ENCODE data around the gene CTNND2.
A peak's percentile ranks its signal among the peaks of the same experiment; 100 is the strongest.

Gene CTNND2

GRCh38 chr5:11258001-11258400, 646.2 kb downstream of the CTNND2 start:
- DNase-seq (ENCODE audit: low read depth): no peak

DNA sequence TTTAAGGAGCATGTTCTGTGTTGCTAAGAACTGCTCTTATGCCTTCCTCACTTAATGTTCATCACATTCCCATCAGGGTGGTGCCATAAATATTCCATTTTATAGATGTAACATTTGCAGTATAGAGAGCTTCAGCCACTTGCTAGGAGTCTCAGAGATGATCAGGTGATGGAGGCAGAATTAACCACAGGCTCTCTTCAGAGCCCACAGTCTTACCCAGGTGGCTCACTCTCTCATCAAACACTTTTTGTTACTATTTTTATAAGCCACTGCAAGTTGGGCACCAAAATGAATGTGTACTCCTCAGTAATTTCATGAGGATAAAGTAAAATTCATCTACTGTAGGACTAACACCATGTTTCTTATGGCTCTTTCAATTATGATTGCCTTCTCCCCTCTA, 651.7 kb downstream of the CTNND2 start:
- DNase-seq (ENCODE audit: low read depth): no peak

DNA sequence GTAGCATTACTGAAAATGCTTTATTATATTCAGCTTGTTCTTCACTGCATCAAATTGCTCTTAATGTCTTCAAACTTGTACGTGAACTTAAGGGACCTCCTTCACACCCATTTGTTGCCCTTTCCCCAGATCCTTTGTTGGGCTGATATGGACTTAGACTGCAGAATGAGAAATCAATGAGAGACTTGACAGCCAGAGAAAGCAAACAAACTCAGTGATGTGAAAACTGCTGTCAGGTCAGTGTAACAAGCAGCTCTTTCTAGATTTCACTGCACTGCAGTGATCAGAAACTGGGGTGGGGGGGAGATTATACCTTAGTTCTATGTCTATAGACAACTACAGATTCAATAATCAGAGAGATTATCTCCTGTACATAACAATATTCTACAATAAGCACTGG, 652.2 kb downstream of the CTNND2 start:
- no peak for DNase-seq (ENCODE audit: low read depth)

DNA sequence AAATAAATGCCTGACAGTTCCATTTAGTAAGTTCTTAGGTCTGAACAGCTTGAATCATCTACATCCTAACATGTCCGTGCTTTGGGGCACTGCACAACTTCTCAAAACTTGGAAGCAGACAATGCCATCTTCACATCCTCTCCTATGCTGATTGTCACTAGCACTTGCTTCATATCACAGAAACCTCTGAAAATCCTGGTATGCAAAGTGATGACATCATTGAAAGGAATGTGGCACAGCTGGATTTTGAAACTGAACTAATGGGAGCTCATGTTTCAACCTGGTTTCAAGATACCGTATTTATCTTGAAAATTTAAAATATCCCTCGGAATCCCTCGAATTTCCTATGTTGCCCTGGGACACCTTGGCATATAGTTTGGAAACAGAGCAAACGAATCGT, 653.0 kb downstream of the CTNND2 start:
- DNase-seq (ENCODE audit: low read depth): peak; percentile 73

DNA sequence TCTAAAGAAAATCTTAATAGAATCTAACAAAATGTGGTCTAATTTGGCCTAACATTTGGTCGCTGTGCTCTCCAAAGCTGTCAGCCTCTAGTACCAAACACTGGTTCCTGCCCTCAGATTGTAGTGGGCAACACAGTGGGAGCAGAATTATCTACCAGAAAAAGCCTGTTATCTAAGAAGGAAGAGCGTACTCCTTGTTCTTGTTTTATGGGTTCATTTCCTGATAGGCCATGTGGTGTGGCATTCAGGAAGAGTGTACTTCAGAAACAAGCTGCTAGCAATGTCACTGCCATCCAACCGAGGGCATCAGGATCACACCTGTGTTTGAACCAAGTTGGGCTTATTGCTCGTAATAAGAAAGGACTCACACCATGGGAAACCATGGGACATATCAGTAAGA, 655.3 kb downstream of the CTNND2 start:
- no peak for DNase-seq (ENCODE audit: low read depth)

GRCh38 chr5:11247224-11247623, 657.0 kb downstream of the CTNND2 start:
- DNase-seq (ENCODE audit: low read depth): no peak

GRCh38 chr5:11240293-11241190, 663.7 kb downstream of the CTNND2 start:
- DNase-seq (ENCODE audit: low read depth): no peak

DNA sequence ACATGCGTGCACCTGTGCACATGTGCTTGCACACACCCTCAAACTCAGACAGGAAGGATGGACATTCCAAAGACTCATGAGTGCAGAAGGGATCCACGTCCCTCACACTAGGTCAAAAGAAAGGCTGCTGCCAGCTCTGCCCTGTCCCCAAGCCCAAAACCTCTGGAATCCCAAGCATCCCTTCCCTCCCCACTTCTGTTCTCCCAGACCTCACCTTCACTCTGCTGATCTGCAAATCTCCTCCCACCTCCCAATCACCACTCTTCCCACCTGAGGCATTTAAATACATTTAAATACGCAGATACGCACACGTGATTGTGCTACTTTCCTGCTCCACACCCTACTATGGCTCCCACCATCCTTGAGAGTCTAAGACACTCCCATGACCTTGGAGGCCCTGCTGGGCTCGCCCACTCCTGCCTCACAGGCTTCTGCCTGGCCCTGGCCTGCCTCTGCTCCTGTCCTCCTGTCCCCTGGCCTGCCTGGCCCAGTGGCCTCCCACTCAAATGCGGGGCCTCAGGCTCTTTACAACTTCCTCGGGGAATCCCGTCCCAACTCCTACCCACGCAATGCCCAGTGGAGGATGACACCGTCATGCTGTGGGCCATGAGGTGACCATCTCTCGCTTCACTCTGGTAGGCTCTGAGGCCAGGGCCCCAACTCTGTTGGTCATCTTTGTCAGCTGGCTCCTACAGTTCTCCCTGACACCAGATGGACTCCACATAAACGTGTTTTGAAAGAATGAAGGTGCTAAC, 664.8 kb downstream of the CTNND2 start:
- DNase-seq (ENCODE audit: low read depth): no peak

DNA sequence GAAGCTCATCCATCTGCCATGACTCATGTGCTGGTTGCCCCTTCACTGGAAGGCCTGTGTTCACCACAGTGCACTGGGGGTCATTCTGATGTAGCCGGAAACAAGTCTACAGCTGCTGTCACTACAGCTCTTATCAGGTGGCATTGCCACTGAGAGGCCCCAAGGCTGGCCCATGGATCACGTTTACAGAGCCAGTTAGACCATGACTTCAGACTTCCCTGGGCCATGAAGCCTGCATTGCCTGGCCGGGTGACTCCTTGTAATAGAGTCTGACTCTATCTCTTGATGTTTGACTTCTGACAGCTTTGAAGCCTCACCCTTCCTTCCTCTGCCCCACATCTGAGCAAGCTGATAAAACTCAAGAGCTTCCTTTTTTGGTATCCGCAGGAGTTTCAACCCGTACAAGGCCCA, 669.7 kb downstream of the CTNND2 start:
- DNase-seq (ENCODE audit: low read depth): no peak

GRCh38 chr5:11230890-11231289, 673.4 kb downstream of the CTNND2 start:
- DNase-seq (ENCODE audit: low read depth): no peak

DNA sequence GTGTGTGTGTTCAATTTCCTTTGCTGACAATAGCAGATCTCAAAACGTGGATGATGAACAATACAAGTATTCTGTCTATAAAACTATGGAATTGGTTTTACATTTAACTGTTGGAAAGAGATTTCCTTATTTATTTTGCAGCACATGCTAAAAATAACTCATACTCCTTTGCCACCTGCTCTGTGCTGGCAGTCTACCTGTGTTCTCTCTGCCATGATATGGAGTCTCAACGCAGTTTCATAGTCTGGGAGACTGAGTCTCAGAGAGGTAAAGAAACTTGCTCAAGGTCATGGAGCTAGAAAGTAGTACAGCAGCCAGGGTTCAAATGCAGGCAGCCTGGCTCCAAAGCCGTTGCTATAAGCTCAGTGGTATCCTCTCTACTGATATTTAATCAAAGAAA, 677.2 kb downstream of the CTNND2 start:
- DNase-seq (ENCODE audit: low read depth): no peak

GRCh38 chr5:11224436-11225187, 679.6 kb downstream of the CTNND2 start:
- DNase-seq (ENCODE audit: low read depth): no peak

DNA sequence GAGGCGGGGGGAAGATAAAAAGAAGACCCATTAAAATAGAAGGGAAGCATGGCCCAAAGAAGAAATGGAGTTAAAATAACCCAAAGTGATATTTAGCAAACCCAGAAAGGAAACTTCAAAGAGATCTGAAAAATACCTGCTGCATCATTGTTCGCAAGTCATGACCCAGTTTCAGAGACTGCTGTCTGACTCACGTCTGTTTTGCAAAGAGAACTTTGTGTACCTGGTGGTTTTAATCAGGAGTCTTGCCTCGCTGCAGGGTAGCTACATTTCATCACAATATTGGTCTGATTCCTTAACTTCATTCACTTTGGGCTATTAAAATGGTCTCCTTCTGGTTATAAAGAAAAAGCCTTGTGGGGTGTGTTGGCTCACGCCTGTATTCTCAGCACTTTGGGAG, 682.1 kb downstream of the CTNND2 start:
- DNase-seq (ENCODE audit: low read depth): no peak

DNA sequence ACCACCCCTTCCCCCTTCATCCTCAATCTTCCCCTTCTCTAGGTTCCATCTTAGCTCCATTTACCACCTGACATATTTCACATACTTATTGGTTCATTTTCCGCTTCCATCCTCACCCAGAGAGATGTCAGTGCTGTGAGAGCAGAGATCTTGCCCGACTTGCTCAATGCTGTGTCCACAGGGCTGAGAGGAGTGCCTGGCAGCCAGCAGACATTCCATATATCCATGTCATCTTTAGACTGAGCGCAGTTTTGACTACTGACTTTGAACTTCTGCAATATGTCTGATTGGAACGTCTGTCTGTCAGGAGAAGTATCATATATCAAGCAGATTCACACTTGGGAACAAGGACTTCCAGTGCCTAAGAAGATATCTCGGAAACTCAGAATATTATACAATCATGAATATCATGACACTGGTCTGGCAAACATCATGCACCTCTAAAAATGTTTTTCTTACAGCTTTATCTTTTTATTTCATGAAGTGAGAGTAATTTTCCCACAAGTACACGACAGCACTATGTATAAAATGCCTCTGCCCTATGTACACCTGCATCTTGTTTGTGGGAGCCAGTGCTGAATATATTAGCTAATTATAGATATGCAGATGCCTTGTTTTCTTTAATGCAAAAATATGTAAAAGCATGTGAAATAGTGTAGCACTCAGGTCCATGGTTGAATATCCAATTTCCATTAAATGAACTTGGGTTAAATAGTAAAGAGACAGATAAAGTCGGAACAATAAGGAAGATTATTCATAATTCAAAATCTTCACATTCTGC, 689.2 kb downstream of the CTNND2 start:
- no peak for DNase-seq (ENCODE audit: low read depth)

DNA sequence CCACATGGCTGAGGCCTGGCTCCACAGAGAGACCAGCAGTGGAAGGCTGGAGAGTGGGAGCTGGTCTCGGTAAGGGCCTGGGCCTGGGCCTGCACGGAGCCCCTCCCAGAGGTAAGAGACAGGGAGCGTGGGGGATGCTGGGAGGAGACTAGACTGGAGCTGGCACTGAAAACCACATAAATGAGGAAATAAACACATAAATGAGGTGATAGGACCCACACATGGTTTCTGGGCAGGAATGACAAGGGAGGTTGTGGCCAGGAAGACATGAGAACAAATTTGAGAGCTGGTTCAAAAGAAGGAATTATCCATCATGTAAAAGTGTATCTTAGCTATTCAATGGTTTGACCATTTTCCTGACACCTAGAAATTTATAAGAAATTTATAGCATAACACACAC, 691.5 kb downstream of the CTNND2 start:
- DNase-seq (ENCODE audit: low read depth): no peak

DNA sequence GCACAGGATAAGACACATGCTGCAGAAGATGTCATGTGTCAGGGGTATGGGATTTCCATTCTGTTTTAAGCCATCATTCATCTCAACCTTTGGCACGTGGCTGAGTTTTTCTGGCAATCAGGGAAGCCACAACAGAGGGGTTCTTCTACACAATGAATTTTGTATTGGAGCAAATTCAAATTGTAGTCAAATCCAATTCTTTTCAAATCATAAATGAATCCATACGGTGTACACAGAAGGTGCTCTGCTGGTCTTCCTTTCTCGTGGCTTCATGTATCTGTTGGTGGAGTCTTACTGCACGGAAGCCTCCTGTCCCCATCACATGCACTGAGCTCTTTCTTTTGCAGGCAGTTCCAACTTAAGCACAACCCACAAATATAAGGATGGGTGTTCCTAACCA, 706.5 kb downstream of the CTNND2 start:
- DNase-seq (ENCODE audit: low read depth): no peak

DNA sequence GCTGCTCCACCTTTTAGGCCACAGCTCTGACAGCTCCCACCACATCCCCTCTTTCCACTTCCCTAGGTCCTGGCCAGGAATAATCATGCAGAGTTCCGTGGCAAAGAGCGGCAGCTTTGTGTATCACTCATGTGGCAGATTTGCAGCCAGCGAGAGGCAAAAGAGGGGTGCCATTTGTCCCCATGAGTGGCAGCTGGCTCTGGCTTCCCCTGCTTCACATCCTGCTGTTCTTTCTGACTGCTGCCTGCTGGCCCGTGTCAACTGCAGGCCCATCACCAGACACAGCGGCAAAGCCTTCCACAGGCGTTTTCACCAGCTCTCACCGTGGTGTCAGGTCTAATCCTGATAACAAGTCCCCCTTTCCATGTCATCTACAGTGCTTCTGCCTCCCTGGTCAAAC, 712.6 kb downstream of the CTNND2 start:
- DNase-seq (ENCODE audit: low read depth): no peak

DNA sequence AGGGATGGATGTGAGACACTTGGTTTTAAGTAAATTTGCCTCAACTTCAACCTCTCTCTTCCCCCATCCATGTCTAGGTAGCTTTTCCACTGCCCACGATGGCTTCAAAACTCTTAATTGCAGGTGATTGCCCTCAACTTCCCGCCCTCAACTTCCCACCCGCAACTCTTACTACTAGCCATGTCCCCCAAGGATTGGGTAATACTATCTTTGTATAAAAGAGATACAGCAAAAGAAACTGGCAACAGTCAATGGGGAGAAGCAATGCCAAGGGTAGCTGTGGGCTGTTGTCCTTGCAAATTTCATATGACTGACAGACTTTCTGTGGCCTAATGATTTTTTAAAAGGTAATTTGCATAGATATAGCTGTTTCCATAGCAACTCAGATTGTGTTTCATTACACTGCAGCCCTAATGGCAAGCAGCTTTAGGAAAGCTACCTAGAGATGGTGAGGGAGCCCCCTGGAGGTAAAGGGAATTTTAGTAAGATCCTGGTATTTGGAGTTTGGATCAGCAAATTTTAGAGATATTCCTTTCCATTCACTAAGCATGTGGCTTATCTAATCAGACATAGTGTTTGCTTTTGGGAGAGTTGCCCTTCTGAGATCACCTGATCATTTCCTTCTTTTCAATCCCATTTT, 721.7 kb downstream of the CTNND2 start:
- peak; percentile 39 for DNase-seq (ENCODE audit: low read depth)

DNA sequence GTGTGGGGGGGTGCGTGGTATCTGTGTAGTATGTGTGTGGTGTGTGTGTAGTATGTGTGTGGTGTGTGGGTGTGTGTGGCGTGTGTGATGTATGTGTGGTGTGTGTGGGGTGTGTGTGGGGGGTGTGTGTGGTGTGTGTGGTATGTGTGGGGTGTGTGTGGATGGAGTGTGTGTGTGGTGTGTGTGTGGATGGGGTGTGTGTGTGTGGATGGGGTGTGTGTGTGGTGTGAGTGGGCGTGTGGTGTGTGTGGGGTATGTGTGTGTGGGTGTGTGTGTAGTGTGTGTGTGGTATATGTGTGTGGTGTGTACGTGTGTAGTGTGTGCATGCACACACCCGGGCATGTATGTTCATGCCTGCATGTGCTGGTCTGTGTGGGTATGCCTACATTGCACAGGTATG, 722.3 kb downstream of the CTNND2 start:
- DNase-seq (ENCODE audit: low read depth): no peak

- DNase-seq (ENCODE audit: low read depth): no peak
Observed at GRCh38 chr5:11180890-11181289, 723.4 kb downstream of the CTNND2 start.

GRCh38 chr5:11177999-11178711, 726.1 kb downstream of the CTNND2 start:
- DNase-seq (ENCODE audit: low read depth): peak; percentile 14
